GM12801 (cell line): ENCODE results near the gene MRPL51.

Source experiments
- TF ChIP-seq, protein P1 (sequence below): IDR thresholded peaks from one replicate; pipeline ENCODE4 v1.5.1; 2011; ENCODE audit warnings: control low read depth; ENCODE audit not compliant: insufficient read length; ENCODE audit errors: extremely low read depth

Gene MRPL51

DNA sequence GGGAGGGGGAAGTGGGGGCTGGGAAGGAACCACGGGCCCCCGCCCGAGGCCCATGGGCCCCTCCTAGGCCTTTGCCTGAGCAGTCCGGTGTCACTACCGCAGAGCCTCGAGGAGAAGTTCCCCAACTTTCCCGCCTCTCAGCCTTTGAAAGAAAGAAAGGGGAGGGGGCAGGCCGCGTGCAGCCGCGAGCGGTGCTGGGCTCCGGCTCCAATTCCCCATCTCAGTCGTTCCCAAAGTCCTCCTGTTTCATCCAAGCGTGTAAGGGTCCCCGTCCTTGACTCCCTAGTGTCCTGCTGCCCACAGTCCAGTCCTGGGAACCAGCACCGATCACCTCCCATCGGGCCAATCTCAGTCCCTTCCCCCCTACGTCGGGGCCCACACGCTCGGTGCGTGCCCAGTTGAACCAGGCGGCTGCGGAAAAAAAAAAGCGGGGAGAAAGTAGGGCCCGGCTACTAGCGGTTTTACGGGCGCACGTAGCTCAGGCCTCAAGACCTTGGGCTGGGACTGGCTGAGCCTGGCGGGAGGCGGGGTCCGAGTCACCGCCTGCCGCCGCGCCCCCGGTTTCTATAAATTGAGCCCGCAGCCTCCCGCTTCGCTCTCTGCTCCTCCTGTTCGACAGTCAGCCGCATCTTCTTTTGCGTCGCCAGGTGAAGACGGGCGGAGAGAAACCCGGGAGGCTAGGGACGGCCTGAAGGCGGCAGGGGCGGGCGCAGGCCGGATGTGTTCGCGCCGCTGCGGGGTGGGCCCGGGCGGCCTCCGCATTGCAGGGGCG lies 41.0 kb upstream of the MRPL51 start, which contains the start of gene GAPDH:
Gene GAPDH (plus strand): TSS at position 595 of the 772 bp plus-strand sequence. CDS start 316 bp downstream, outside the sequence.
- TF ChIP-seq, protein P1, sequence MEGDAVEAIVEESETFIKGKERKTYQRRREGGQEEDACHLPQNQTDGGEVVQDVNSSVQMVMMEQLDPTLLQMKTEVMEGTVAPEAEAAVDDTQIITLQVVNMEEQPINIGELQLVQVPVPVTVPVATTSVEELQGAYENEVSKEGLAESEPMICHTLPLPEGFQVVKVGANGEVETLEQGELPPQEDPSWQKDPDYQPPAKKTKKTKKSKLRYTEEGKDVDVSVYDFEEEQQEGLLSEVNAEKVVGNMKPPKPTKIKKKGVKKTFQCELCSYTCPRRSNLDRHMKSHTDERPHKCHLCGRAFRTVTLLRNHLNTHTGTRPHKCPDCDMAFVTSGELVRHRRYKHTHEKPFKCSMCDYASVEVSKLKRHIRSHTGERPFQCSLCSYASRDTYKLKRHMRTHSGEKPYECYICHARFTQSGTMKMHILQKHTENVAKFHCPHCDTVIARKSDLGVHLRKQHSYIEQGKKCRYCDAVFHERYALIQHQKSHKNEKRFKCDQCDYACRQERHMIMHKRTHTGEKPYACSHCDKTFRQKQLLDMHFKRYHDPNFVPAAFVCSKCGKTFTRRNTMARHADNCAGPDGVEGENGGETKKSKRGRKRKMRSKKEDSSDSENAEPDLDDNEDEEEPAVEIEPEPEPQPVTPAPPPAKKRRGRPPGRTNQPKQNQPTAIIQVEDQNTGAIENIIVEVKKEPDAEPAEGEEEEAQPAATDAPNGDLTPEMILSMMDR, result no peak

DNA sequence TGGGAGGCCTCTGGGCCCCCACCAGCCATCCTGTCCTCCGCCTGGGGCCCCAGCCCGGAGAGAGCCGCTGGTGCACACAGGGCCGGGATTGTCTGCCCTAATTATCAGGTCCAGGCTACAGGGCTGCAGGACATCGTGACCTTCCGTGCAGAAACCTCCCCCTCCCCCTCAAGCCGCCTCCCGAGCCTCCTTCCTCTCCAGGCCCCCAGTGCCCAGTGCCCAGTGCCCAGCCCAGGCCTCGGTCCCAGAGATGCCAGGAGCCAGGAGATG lies 40.5 kb upstream of the MRPL51 start:
- TF ChIP-seq, protein P1, result no peak

DNA sequence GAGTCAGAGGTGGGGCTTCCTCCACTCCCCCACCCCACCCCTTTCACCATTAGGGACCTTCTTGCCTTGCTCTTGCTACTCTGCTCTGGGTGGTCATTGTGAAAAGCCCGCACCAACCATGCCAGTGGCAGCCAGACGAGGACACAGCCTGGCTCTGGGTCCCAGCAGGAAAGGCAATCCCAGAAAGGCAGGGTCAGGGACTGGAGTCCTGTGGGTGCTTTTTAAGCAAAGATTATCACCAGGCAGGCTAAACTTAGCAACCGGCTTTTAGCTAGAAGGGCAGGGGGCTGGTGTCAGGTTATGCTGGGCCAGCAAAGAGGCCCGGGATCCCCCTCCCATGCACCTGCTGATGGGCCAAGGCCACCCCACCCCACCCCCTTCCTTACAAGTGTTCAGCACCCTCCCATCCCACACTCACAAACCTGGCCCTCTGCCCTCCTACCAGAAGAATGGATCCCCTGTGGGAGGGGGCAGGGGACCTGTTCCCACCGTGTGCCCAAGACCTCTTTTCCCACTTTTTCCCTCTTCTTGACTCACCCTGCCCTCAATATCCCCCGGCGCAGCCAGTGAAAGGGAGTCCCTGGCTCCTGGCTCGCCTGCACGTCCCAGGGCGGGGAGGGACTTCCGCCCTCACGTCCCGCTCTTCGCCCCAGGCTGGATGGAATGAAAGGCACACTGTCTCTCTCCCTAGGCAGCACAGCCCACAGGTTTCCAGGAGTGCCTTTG lies 40.0 kb upstream of the MRPL51 start:
- TF ChIP-seq, protein P1, result no peak

DNA sequence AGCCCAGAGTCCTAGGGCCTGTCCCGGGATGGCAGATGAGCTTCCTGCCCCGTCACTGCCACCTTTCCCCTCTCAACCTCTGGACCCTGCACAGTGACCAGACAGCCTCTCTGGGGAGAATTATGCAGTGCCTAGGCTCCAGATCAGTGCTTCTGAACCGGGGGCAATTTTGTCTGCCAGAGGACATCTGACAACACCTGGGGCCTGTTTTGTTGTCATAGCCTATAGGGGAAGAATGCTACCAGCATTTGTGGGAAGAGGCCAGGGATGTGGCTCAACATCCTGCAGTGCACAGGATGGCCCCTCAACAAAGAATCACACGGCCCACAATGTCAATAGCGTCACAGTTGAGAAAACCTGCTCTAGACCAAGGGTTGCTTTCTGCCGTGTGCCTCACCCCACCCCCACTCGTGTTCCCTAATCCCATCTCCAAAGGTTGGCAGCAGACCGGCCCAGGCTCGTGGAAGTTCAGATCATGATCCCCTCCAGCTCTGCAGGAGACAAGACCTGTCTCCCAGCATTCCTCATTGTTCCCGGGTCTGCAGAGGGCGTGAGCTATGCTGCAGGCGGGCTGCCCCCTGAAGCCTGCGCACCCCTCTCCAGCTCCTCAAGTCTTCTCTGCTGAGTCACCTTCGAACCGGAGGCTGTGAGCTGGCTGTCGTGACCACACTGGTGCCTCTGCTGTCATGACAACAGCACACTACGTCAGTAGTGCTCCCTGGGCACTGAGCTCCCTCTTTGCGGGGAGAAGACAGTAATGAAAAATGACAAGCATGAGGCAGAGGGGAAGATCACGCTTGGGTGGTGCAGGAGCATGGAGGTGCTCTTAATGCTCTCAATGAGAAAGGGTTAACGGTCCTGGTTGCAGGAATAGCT lies 39.2 kb upstream of the MRPL51 start:
- TF ChIP-seq, protein P1, result no peak

DNA sequence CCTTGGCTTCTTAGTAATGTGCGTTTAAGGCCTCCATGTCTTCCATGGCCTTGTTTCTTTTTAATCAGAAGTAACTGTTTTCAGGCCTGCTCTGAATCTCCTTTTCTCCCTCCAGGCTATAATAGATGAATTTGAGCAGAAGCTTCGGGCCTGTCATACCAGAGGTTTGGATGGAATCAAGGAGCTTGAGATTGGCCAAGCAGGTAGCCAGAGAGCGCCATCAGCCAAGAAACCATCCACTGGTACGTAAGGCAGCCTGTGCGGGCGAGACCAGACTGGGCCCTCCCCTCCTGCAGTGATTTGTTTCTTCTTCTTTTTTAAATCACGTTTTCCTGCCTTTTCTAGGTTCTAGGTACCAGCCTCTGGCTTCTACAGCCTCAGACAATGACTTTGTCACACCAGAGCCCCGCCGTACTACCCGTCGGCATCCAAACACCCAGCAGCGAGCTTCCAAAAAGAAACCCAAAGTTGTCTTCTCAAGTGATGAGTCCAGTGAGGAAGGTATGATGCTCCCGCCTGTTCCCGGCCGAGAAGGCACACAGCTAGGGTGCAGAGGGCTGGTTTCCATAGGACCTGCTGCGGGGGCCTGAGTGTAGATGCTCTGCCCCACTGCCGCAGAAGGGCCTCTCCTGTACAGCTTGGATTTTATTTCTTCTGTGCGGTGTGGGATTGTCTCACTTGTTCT lies 37.7 kb upstream of the MRPL51 start:
- TF ChIP-seq, protein P1, result no peak

DNA sequence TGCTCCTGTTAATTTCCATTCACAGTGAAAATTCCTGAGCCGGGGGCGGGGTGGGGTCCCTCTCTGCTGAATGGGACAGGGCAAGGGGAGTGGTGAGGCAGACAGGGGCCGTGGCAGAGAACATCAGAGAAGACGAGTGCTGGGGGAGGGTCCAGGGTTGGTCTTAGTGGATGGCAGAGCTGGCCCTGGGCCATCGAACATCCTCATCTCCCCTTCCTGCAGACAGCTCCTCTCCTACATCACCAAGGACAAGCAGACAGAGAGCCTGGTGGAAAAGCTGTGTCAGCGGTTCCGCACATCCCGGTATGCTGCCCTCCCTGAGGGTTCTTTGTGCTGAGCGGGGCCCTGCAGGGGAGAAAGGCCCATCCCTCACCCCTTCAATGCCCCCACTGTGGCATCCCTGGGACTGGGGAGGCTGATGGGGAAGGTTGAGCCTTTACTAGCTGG lies 36.3 kb upstream of the MRPL51 start:
- TF ChIP-seq, protein P1, result no peak
